Measurements from ENCODE around the gene SPACA9. TPM values are rescaled to one million over a fixed set of nuclear protein-coding genes. Genes with fewer than 3 reads are reported as not detected.

SPACA9 gene
- 3.2 TPM in 2 replicates for total RNA-seq

GRCh38 chr9:132878695-132879456, at the start of gene SPACA9:
Gene SPACA9 (plus strand): TSS chr9:132878898. CDS start chr9:132883948, 5,050 bp downstream.
- DNase-seq (ENCODE audit: extremely low read depth, low read depth, low spot score): no peak

DNA sequence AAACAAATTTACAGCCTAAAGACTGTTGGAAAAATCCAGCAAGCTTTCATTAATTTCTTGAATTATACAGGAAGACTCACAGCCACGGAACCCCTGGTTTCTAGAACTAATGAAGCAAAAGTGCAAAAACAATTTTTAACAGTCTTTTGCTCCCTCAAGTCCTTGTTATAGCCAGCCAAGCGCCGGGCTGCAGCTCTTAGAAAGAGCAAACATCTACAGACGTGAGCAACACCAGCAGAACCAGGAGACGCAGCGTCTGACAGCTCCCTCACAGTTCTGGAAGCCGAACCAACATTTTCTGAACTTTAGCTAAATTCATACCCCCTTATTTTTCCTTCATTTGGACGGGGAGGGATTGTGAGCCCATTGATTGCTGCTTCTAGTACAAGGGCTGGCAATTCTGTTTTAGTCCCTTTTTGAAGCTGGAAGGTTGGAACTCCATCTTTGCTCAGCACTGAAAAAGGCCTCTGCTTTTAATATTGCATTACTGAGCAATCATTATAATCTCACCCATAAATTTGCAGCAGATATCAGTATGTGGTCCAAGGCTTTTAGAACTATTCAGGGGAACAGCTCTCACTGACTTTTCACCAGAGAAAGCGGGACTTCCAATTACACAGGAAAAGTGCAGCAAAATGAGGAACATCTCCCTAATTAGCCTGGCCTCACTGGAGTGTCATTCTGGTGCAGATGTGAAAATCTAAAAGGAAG, 46.4 kb upstream of the SPACA9 start:
- DNase-seq (ENCODE audit: extremely low read depth, low read depth, low spot score): no peak

GRCh38 chr9:132833550-132834121, 45.1 kb upstream of the SPACA9 start:
- no peak for DNase-seq (ENCODE audit: extremely low read depth, low read depth, low spot score)

DNA sequence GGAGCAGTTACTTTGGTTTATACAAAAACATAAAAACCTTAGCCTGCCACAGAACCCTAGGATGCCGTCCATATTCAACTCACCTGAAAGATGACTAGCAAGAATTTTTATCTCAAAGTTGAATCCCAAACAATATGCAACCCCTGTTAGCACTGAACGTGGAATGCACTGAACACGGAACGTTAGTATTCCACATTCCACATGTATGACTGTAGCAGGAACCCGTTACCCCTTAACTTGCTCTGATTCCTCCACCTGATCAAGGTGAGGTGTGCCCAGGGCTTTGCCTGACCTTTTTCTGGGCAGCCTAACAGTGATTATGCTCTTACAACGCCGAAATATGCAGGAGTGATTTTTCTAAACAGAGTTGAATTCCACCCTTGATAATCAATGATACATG, 44.4 kb upstream of the SPACA9 start:
- DNase-seq (ENCODE audit: extremely low read depth, low read depth, low spot score): no peak

- DNase-seq (ENCODE audit: extremely low read depth, low read depth, low spot score): no peak
These were observed 41.0 kb upstream of the SPACA9 start for GRCh38 chr9:132837501-132838286.

GRCh38 chr9:132838291-132838690, 40.4 kb upstream of the SPACA9 start:
- DNase-seq (ENCODE audit: extremely low read depth, low read depth, low spot score): no peak

DNA sequence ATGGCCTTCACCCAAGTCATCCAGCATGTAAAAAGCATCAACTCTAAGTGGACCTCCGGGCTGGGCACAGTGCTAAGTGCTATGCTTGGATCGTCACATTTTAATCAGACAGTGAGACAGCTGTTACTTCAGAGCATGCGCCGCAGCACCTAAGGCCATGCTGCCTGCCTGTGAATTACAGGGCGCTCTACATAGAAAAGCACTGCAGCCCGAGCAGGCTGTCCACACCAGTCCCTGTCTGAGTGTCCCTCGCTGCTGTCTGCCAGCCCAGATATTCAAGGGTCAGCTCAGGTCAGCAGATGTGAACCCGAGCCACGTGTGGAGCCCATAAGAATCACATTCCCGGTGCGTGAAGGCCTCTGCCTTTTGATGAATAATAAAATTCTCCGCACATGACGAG, 37.7 kb upstream of the SPACA9 start:
- no peak for DNase-seq (ENCODE audit: extremely low read depth, low read depth, low spot score)

DNA sequence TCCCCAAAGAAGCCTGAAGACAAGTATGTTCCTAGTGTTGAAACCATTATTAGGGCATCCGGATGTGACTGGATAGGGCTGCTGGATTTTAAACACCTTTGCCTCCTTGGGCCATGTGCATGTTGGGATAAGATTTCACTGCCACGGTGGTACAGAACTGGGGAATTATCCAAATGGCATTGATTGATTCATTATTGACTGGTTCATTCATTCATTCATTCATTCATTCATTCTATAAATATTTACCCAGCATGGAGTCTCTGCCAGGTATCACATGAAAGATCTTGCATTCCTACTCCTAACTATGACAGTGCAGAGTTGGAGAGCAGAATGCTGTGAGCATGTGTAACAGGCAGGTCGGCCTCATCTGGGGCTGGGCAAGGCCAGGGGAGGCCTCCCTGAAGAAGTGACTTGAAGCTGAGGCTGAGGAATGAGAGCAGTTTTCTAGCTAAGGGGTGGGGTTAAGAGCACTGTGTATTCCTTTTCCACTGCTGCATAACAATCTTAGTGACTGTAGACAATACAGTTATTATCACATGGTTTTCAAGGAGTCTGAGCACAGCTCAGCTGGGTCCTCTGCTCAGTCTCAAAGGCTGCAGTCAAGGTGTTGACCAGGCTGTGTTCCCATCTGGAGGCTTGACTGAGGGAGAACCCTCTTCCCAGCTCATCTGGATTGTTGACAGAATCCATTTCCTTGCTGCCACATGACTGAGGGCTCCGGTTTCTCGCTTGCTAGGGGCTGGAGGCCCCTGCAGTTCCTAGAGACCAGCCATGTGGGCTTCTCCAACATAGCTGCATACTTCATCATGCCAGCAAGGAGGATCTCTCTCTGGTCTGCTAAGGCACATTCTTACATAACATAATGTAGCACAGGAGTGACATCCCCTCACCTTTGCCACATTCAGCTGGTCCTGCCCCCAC, 36.3 kb upstream of the SPACA9 start:
- no peak for DNase-seq (ENCODE audit: extremely low read depth, low read depth, low spot score)

GRCh38 chr9:132846109-132846917, 32.4 kb upstream of the SPACA9 start:
- no peak for DNase-seq (ENCODE audit: extremely low read depth, low read depth, low spot score)

DNA sequence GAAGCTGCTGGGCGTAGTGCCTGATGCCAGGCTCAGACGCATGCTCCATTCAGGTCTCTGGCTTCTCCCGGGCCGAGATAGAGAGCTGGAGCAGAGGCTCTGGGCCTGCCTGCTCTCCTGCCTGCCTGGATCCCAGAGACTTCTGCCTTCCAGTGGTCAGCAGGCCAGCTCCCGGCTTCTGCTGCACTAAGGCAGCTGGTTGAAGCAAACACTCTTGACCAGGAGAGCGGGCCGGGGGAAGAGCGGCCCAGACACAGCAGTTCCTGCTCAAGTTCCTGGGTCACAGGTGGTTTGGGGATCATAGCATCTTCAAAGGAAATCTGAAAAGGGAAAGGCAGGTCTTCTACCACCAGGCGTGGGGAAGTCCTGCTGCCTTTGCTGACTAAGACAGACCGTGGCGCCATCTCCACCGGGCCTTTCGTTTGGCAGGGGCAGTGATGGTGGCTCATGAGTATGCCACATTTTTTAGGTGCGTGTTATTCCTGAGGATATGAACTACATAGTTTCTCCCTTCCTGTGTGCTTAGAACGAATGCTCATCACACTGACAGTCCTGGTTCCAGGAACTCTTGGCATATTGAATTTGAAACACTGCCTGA, 31.7 kb upstream of the SPACA9 start:
- DNase-seq (ENCODE audit: extremely low read depth, low read depth, low spot score): no peak

DNA sequence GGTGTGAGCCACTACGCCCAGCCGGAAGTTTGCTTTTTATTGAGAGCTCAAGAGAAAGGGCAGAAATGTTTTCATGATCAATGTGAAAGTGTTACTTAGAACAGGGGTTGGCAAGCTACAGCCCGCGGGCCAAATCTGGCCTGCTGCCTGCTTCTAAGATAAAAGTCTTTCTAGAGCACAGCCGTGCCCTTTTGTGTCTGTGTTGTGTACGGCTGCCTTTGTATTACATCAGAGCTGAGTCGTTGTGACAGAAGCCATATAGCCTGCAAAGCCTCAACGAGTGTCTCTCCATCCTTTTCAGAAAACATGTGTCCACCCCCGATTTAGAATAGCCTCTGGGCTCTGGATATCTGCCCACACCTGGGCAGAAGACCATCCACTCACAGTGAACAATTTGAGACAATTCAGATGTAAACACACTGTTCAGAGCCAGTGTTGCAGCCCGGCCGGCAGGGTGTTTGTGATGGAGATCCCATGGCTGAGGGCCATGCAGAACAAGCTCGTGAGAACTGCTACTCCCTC, 29.5 kb upstream of the SPACA9 start:
- DNase-seq (ENCODE audit: extremely low read depth, low read depth, low spot score): no peak

- no peak for DNase-seq (ENCODE audit: extremely low read depth, low read depth, low spot score)
These were observed 25.2 kb upstream of the SPACA9 start for GRCh38 chr9:132853482-132853881.

- DNase-seq (ENCODE audit: extremely low read depth, low read depth, low spot score): no peak
These were observed 23.9 kb upstream of the SPACA9 start for GRCh38 chr9:132854832-132855231.

- no peak for DNase-seq (ENCODE audit: extremely low read depth, low read depth, low spot score)
These were observed 22.8 kb upstream of the SPACA9 start for GRCh38 chr9:132855904-132856303.

- DNase-seq (ENCODE audit: extremely low read depth, low read depth, low spot score): no peak
These were observed 21.7 kb upstream of the SPACA9 start for GRCh38 chr9:132857031-132857430.

GRCh38 chr9:132857616-132858342, 20.9 kb upstream of the SPACA9 start:
- no peak for DNase-seq (ENCODE audit: extremely low read depth, low read depth, low spot score)

DNA sequence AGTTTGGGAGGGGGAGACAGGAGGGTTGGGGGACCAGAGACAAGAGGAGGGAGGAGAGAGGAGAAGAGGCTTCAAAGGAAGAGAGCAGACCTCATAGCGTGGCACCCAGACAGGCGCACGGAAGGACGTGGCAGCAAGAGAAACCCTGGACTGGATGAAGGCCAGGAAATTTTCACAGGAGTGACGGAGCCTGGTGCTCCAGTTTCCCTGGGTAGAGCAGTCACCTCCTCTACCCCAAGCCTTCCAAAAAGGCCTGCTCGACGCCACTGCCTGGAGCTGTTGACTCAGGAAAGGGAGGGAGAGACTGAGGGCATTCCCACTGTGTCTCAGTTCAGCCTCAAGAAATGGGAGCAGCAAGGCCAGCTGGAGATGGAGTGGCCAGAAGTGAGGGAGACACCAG, 19.9 kb upstream of the SPACA9 start:
- no peak for DNase-seq (ENCODE audit: extremely low read depth, low read depth, low spot score)

GRCh38 chr9:132861666-132862065, 17.0 kb upstream of the SPACA9 start:
- no peak for DNase-seq (ENCODE audit: extremely low read depth, low read depth, low spot score)
